GM12875 (cell line): Measurements from ENCODE around the gene TTC23.

Experiments
- H3K4me3 ChIP-seq: one replicate; pipeline ENCODE4 v1.5.1; 2011; ENCODE audit warnings: low read depth, low read length, control low read depth
- CTCF ChIP-seq: IDR thresholded peaks from 2 replicates; pipeline ENCODE4 v1.5.1; 2011; ENCODE audit warnings: low read depth, mild to moderate bottlenecking, control low read depth, inconsistent platforms, low read length, moderate library complexity, borderline replicate concordance; ENCODE audit not compliant: insufficient read depth

Gene TTC23

GRCh38 chr15:99279827-99280226 is 30.4 kb upstream of the TTC23 start:
- TF ChIP-seq CTCF = no peak
- no peak overlapping the region for H3K4me3 ChIP-seq

GRCh38 chr15:99279290-99279689 is 29.9 kb upstream of the TTC23 start:
- H3K4me3 ChIP-seq = no peak overlapping the region
- TF ChIP-seq CTCF = no peak

- TF ChIP-seq CTCF = no peak
- H3K4me3 ChIP-seq = no peak overlapping the region
Measured at GRCh38 chr15:99275525-99276128, 26.2 kb upstream of the TTC23 start.

- no peak overlapping the region for H3K4me3 ChIP-seq
- no peak for TF ChIP-seq CTCF
Measured at GRCh38 chr15:99275061-99275460, 25.7 kb upstream of the TTC23 start.

- no peak for TF ChIP-seq CTCF
- H3K4me3 ChIP-seq = no peak overlapping the region
Measured at GRCh38 chr15:99273801-99274200, 24.4 kb upstream of the TTC23 start.

- H3K4me3 ChIP-seq = no peak overlapping the region
- TF ChIP-seq CTCF = no peak
Measured at GRCh38 chr15:99268431-99268830, 19.1 kb upstream of the TTC23 start.

GRCh38 chr15:99267957-99268356 is 18.6 kb upstream of the TTC23 start:
- H3K4me3 ChIP-seq = no peak overlapping the region
- no peak for TF ChIP-seq CTCF
